Measurements from ENCODE around the gene CKAP5. TPM values are rescaled to one million over a fixed set of nuclear protein-coding genes. Genes with fewer than 3 reads are reported as not detected.

CKAP5 gene
- total and polyA plus RNA-seq, 2 donors (not counting 1 experiment from before 2014, with no cell fraction given) = 64.7 to 111 TPM

DNA sequence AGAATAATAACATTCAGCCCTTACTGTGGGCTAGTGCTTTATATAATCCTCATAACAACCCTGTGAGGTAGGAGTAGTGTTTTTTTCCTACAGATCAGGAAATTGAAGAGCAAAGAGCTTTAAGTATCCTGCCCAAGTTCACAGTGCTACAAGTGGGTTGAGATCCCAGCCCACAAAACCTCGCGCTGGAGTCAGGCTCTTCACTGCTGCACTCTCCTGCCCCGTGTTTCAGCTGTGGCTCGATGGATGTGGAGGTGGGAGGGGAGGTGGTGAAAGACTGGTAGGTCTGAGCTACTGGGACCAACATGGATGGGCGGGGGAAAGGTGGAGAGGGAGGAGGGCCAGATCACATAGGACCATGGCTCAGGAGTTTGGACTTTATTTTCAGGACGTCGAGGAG, 139.2 kb downstream of the CKAP5 start:
- H3K27ac ChIP-seq (ENCODE audit: insufficient read depth, low read length) = no peak overlapping the region
- H3K79me2 ChIP-seq (ENCODE audit: control insufficient read depth, insufficient read depth, low read length) = peaks cover 10% of the 10 kb centered on the region
- H3K36me3 ChIP-seq (ENCODE audit: control insufficient read depth, insufficient read depth, low read length) = peaks cover 22% of the 10 kb centered on the region
- H3K27me3 ChIP-seq (ENCODE audit: control insufficient read depth, insufficient read depth, low read length) = no peaks in the 10 kb centered on the region
- no peak for DNase-seq (ENCODE audit: low read depth in 2 of 2)
- peaks cover 11% of the 10 kb centered on the region for H3K4me1 ChIP-seq (ENCODE audit: control insufficient read depth, extremely low read depth, insufficient read depth, low read length)
- H3K4me2 ChIP-seq (ENCODE audit: extremely low read depth, insufficient read depth, low read length) = no peak overlapping the region
- H3K9ac ChIP-seq (ENCODE audit: insufficient read depth, low read length) = no peak overlapping the region
- no peak for TF ChIP-seq EZH2 (IDR thresholded peaks at IDR 0.05; ENCODE audit: low read length, missing control alignments)
- TF ChIP-seq, protein P1, sequence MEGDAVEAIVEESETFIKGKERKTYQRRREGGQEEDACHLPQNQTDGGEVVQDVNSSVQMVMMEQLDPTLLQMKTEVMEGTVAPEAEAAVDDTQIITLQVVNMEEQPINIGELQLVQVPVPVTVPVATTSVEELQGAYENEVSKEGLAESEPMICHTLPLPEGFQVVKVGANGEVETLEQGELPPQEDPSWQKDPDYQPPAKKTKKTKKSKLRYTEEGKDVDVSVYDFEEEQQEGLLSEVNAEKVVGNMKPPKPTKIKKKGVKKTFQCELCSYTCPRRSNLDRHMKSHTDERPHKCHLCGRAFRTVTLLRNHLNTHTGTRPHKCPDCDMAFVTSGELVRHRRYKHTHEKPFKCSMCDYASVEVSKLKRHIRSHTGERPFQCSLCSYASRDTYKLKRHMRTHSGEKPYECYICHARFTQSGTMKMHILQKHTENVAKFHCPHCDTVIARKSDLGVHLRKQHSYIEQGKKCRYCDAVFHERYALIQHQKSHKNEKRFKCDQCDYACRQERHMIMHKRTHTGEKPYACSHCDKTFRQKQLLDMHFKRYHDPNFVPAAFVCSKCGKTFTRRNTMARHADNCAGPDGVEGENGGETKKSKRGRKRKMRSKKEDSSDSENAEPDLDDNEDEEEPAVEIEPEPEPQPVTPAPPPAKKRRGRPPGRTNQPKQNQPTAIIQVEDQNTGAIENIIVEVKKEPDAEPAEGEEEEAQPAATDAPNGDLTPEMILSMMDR (conservative IDR thresholded peaks at IDR 0.05 in 1 of 2, IDR thresholded peaks at IDR 0.05 in 1 of 2; ENCODE audit: low read depth in 1 of 2, low read length in 2 of 2) = no peak
- H2AFZ ChIP-seq (ENCODE audit: low read length) = no peak overlapping the region
- no peak overlapping the region for H3K4me3 ChIP-seq (replicated peaks in 1 of 4; ENCODE audit: control extremely low read depth in 1 of 4, insufficient read depth in 1 of 4, low read depth in 3 of 4, low read length in 4 of 4)
- no peaks in the 10 kb centered on the region for H3K9me3 ChIP-seq (ENCODE audit: control insufficient read depth, insufficient read depth, low read depth, low read length)
- H4K20me1 ChIP-seq (ENCODE audit: control insufficient read depth, extremely low read depth, insufficient read depth, low read length) = no peaks in the 10 kb centered on the region

DNA sequence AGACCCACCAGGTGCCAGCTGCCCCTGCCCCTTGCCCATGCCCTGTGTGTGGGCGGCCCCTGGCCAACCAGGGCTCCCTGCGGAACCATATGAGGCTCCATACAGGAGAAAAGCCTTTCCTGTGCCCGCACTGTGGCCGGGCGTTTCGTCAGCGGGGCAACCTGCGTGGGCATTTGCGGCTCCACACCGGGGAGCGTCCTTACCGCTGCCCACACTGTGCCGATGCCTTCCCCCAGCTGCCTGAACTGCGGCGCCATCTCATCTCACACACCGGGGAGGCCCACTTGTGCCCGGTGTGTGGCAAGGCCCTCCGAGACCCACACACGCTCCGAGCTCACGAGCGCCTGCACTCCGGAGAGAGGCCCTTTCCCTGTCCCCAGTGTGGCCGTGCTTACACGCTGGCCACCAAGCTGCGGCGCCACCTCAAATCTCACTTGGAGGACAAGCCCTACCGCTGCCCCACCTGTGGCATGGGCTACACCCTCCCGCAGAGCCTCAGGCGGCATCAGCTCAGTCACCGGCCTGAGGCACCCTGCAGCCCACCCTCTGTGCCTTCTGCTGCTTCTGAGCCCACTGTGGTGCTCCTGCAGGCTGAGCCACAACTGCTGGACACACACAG, 140.9 kb downstream of the CKAP5 start:
- Histone ChIP-seq H2AFZ (ENCODE audit: low read length) (no peak overlapping the region), H3K4me2 (ENCODE audit: extremely low read depth, insufficient read depth, low read length) (no peak overlapping the region), H3K36me3 (ENCODE audit: control insufficient read depth, insufficient read depth, low read length) (peaks cover 22% of the 10 kb centered on the region), H3K9ac (ENCODE audit: insufficient read depth, low read length) (no peak overlapping the region), H3K79me2 (ENCODE audit: control insufficient read depth, insufficient read depth, low read length) (peaks cover 21% of the 10 kb centered on the region), H4K20me1 (ENCODE audit: control insufficient read depth, extremely low read depth, insufficient read depth, low read length) (no peaks in the 10 kb centered on the region), H3K27me3 (ENCODE audit: control insufficient read depth, insufficient read depth, low read length) (no peaks in the 10 kb centered on the region), H3K4me3 (replicated peaks in 1 of 4; ENCODE audit: control extremely low read depth in 1 of 4, insufficient read depth in 1 of 4, low read depth in 3 of 4, low read length in 4 of 4) (no peak overlapping the region), H3K27ac (ENCODE audit: insufficient read depth, low read length) (no peak overlapping the region), H3K4me1 (ENCODE audit: control insufficient read depth, extremely low read depth, insufficient read depth, low read length) (no peaks in the 10 kb centered on the region), H3K9me3 (ENCODE audit: control insufficient read depth, insufficient read depth, low read depth, low read length) (no peaks in the 10 kb centered on the region)
- TF ChIP-seq EZH2 (IDR thresholded peaks at IDR 0.05; ENCODE audit: low read length, missing control alignments) = no peak
- TF ChIP-seq, protein P1 (conservative IDR thresholded peaks at IDR 0.05 in 1 of 2, IDR thresholded peaks at IDR 0.05 in 1 of 2; ENCODE audit: low read depth in 1 of 2, low read length in 2 of 2) = no peak
- no peak for DNase-seq (ENCODE audit: low read depth in 2 of 2)

DNA sequence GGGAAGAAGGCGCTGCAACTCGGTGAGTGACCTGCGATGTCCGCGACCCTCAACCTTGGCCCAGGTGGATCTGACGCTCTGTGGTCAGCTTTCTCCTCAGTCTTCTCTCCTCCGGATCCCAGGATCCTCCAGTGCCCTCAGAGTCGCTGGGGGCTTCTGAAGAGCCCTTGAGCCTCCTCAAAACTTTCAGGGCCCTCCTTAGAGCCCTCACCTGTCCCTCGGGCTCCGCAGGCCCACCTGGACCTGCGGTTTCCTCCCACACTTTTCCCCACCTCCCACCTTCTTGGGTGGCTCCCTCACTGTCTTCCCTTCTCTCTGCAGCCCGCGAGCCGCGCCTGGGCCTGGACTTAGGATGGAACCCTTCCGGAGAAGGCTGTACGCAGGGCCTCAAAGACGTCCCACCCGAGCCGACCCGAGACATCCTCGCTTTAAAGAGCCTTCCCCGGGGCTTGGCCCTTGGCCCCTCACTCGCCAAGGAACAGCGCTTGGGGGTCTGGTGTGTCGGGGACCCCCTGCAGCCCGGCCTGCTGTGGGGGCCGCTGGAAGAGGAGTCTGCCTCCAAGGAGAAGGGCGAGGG, 144.9 kb downstream of the CKAP5 start:
- Histone ChIP-seq H3K27ac (ENCODE audit: insufficient read depth, low read length) (peak overlapping the region; percentile 89), H3K9ac (ENCODE audit: insufficient read depth, low read length) (peak overlapping the region; percentile 71), H3K4me3 (replicated peaks in 1 of 4; ENCODE audit: control extremely low read depth in 1 of 4, insufficient read depth in 1 of 4, low read depth in 3 of 4, low read length in 4 of 4) (peak overlapping the region; percentile 88 to 100 (median 93)), H3K79me2 (ENCODE audit: control insufficient read depth, insufficient read depth, low read length) (peaks cover 49% of the 10 kb centered on the region), H3K27me3 (ENCODE audit: control insufficient read depth, insufficient read depth, low read length) (no peaks in the 10 kb centered on the region), H4K20me1 (ENCODE audit: control insufficient read depth, extremely low read depth, insufficient read depth, low read length) (no peaks in the 10 kb centered on the region), H3K4me2 (ENCODE audit: extremely low read depth, insufficient read depth, low read length) (peak overlapping the region; percentile 90), H3K9me3 (ENCODE audit: control insufficient read depth, insufficient read depth, low read depth, low read length) (no peaks in the 10 kb centered on the region), H3K36me3 (ENCODE audit: control insufficient read depth, insufficient read depth, low read length) (peaks cover 23% of the 10 kb centered on the region), H2AFZ (ENCODE audit: low read length) (peak overlapping the region; percentile 75), H3K4me1 (ENCODE audit: control insufficient read depth, extremely low read depth, insufficient read depth, low read length) (peaks cover 7% of the 10 kb centered on the region)
- no peak for DNase-seq (ENCODE audit: low read depth in 2 of 2)
- TF ChIP-seq, protein P1 (conservative IDR thresholded peaks at IDR 0.05 in 1 of 2, IDR thresholded peaks at IDR 0.05 in 1 of 2; ENCODE audit: low read depth in 1 of 2, low read length in 2 of 2) = no peak
- TF ChIP-seq EZH2 (IDR thresholded peaks at IDR 0.05; ENCODE audit: low read length, missing control alignments) = no peak

All from fibroblast of lung (primary cell).